HG02763 (cell line): ENCODE measurements around the gene SLC39A5.
"Not testable (repeated sequence)": the region's sequence is repeated elsewhere in the genome, so short reads cannot be mapped to it uniquely, and the experiment has no call there.

Source experiments
- ATAC-seq: cut with Tn5 transposase; IDR thresholded peaks from one replicate; pipeline ENCODE4 v1.9.1; 2021; ENCODE audit warnings: mild to moderate bottlenecking, moderate library complexity; ENCODE audit not compliant: unreplicated experiment

Gene SLC39A5, protein sequence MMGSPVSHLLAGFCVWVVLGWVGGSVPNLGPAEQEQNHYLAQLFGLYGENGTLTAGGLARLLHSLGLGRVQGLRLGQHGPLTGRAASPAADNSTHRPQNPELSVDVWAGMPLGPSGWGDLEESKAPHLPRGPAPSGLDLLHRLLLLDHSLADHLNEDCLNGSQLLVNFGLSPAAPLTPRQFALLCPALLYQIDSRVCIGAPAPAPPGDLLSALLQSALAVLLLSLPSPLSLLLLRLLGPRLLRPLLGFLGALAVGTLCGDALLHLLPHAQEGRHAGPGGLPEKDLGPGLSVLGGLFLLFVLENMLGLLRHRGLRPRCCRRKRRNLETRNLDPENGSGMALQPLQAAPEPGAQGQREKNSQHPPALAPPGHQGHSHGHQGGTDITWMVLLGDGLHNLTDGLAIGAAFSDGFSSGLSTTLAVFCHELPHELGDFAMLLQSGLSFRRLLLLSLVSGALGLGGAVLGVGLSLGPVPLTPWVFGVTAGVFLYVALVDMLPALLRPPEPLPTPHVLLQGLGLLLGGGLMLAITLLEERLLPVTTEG

DNA sequence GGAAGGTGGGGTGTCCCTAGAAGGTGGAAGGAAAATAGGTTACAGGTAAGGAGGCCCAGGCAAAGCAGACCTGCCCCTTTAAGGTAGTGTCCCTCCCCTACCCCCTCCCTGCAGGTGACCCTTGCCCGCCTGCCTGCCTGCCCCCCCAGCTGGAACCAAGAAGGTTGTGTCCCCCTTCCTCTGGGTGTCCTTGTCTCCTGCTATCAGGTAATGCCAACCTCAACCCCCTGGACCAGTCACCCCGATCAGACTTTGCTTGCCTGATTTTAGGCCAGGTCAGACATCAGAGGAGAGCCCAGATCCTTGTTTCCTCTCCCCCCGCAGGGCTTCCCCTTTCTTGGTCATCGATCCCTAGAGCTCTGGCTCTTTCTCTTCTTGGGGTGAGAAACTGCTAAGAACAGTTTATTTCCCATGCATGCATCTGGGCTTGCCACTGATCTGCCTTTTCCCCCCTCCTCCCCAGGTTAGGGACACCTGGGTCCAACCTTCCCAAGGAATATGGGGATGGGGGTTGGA is at the start of gene SLC39A5:
TSS of gene SLC39A5 (plus strand) at position 136 of the 516 bp plus-strand sequence. CDS start 1,224 bp downstream, outside the sequence.
- no peak for ATAC-seq

- ATAC-seq = no peak
Measured at GRCh38 chr12:56186957-56187356, 42.9 kb upstream of the SLC39A5 start.

GRCh38 chr12:56188131-56188777 is 41.6 kb upstream of the SLC39A5 start:
- ATAC-seq = no peak

GRCh38 chr12:56188778-56189098 is 41.1 kb upstream of the SLC39A5 start:
- ATAC-seq = no peak

- ATAC-seq = peak; percentile 82
Measured at GRCh38 chr12:56189099-56189917, 40.5 kb upstream of the SLC39A5 start, which contains the start of gene SMARCC2. Gene SMARCC2 (minus strand): TSS chr12:56189483. CDS start chr12:56189461, 22 bp downstream.

GRCh38 chr12:56189918-56190694 is 39.7 kb upstream of the SLC39A5 start:
- peak; percentile 28 for ATAC-seq

DNA sequence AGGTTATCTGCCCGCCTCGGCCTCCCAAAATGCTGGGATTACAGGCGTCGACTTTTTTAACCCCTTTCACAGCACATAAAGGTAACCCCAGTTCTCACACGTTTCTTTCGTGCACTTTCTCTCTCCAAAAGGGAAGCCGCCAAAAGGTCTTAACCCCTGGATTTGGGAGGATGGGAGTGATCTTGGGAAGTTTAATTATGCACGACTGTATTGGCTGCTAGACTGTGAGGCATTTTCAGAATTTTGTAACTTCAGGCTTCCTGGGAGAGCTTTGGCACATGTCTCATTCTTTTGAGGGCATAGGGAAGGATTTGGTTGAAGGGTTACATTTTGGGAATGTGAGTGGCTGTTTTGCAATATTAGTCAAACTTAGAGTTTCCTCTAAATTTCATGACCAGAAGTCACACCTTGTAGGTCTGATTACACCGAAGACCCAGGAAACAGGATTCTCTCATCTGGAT is 39.1 kb upstream of the SLC39A5 start:
- no peak for ATAC-seq

DNA sequence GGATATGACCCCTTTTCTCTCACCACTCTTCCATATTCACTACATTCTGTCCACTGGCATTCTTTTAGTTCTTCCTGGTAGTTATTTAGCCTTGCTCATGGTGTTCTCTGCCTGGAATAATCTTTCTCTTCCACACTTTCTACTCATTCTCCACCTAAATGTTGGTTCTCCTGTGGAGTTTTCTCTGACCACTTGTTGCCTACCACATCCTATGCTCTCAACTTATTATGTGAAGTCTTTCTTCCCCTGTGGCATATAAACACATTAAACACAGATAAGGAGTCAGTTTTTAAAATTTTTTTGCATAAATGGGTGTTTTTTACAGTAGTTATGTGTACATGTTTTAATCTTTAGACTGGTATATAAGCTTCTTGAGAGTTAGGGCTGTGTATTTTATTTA is 37.3 kb upstream of the SLC39A5 start:
- no peak for ATAC-seq

DNA sequence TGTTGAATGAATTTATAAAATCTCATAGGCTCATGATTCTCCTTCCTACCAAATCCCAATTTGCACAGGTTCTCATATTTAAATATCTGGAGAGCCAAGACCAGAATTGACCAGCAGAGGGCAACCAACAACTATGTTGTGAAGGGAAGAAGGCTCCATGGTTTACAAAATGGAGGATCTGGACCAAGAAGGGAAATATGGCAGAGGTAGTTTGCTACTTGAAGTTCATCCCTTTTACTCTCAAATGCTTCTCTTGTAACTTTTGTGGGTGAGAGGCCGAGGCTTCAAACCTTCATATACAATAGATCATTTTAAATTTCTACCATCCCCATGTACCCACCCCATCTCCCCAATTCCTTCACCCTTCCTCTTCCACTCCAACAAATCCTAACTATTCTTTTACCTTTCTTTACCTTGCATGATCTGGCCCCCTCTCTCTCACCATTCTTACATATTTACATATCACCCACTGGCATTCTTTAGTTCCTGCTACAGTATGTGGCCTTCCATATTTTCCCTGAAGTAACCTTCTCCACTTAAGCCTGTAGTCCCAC is 36.7 kb upstream of the SLC39A5 start:
- ATAC-seq = no peak

- not testable (repeated sequence) for ATAC-seq
Measured at GRCh38 chr12:56196818-56197550, 32.9 kb upstream of the SLC39A5 start.

DNA sequence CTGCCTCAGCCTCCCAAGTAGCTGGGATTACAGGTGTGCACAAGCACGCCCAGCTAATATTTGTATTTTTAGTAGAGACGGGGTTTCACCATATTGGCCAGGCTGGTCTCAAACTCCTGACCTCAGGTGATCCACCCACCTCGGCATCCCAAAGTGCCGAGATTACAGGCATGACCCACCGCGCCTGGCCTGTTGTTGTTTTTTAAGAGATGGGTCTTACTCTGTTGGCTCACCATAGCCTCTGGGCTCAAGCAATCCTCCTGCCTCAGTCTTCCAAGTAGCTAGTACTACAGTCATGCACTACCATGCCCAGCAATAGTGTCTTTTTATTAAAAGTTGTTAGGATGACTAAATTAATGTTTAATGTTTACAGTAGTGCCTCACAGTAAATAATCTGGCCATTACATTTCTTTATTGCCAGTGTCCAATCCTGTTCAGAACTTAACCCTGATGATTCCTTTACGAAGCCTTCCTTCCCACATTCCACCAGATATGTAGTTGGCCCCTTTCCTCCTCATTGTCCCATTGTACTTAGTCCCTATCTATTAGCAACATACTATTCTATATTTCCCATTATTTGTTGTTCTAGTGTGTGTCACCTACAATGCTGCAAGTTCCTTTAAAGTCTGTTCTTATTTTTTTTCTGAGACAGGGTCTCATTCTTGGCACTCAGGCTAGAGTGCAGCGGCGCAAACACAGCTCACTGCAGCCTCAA is 31.8 kb upstream of the SLC39A5 start:
- no peak for ATAC-seq

- no peak for ATAC-seq
Measured at GRCh38 chr12:56198836-56199235, 31.0 kb upstream of the SLC39A5 start.

DNA sequence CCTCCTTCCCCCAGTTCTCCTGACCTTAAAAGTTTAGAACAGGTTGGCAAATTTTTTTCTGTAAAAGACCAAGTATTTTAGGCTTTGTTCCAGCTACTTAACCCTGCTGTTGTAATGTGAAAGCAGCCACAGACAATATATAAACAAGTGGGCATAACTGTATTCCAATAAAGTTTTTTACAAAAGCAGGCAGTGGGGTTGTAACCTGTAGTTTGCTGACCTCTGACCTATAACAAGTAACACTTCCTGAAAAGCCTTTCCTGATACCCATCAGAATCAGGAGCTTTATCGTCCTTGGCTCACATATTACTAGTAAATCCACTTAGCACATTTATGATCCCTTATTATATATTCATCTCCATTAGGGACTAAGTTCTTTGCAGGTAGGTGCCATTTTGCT is 27.5 kb upstream of the SLC39A5 start:
- no peak for ATAC-seq

DNA sequence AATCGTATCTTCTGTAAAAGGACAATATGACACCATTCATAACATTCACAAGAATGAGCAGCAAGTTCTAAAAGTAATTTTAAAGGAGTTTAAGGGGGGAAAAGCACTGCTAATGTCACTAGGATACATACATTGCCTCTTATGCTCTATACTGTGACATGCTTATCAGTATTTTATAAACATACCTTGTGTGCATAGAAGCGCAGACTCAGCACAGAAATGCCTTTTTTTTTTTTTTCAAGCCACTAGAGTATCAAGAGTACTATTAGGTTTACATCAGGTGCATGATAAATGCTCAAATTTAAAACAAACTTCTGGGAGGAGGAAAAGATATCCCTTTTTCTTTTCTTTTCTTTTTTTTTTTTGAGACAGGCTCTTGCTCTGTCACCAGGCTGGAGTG is 27.0 kb upstream of the SLC39A5 start:
- no peak for ATAC-seq

GRCh38 chr12:56204275-56204674 is 25.6 kb upstream of the SLC39A5 start:
- no peak for ATAC-seq

DNA sequence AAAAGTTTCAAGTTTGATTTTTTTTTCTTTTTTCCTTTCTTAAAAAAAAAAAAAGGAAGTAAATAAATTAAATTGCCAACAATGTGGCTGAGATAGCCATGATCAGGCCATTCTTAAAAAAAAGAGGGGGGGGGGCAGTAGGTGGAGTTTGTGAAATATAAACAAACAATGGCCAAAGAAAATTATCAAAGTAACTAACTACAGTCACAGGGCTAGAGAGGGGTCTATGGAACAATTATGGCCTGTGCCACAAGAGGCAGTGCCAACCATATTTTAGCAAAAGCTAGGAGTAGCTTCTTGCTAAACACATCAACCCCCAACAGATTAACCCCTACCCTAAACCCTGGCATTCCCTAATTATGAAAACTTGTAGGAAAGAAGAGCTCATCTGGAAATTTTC is 24.4 kb upstream of the SLC39A5 start:
- no peak for ATAC-seq

DNA sequence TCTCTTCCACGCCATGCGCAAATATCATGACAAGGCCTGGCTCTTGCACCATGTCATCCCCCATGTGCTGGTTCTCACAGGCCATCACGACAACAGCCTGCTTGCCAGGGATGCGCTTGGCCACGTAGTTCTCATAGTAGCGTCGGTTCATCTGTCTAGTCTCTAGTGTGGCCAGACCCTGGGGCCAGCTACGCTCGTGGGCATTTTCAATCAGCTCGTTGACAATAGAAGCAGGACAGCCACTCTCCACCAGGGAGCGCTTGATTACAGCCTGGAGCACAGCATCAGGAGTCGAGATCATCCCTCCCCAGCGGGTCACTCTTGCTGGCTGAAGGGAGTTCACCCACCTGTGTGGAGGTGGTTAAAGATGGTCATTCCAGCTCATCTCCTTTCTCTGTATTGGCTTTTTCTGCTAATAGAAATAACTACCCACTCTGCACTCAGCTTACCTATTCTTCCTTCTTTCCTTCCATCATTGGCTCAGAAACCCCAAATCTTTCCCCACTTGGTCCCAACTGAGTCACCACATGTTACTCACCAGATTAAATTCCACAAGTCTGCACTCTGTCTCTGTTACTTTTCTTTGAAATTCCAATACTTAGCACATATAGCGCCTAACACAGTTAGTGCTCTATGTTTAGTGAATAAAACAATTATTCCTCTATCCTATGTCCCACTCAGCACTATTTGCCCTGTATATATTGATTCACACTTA is 23.2 kb upstream of the SLC39A5 start:
- no peak for ATAC-seq

GRCh38 chr12:56208006-56208405 is 21.8 kb upstream of the SLC39A5 start:
- ATAC-seq = no peak
